Activated CD4-positive, alpha-beta T cell treated with anti-CD3 and anti-CD28 coated beads, Interleukin-2, amount 10 ng/mL, durations not matched to agents 7 days and 5 days (primary cell): Measurements from ENCODE around the gene TENM4. TPM values are rescaled to one million over a fixed set of nuclear protein-coding genes. Genes with fewer than 3 reads are reported as not detected.
A peak's percentile ranks its signal among the peaks of the same experiment; 100 is the strongest.

ENCODE experiments used
- CTCF ChIA-PET: fragments of 350-600 bp; sonication (Branson Sonifier 250); formaldehyde crosslinking; loops from one replicate; lab custom pipeline; 2021; ENCODE audit warnings: antibody characterized with exemption; lab: Charles Lee
- POLR2A ChIA-PET: fragments of 350-600 bp; sonication (Branson Sonifier 250); formaldehyde crosslinking; loops from one replicate; lab custom pipeline; 2021; ENCODE audit warnings: antibody characterized with exemption; lab: Charles Lee
- DNase-seq: peaks from one replicate; pipeline ENCODE4 v3.0.0-alpha.2; 2020
- H3K27ac Mint-ChIP-seq: one replicate; pipeline ENCODE4 v1.8.0; 2021; ENCODE audit warnings: mild to moderate bottlenecking, moderate library complexity, mixed read lengths
- H3K27me3 Mint-ChIP-seq: one replicate; pipeline ENCODE4 v1.8.0; 2021; ENCODE audit warnings: mixed read lengths
- H3K36me3 Mint-ChIP-seq: one replicate; pipeline ENCODE4 v1.8.0; 2021; ENCODE audit warnings: low read depth, mixed read lengths
- H3K4me1 Mint-ChIP-seq: one replicate; pipeline ENCODE4 v1.8.0; 2021; ENCODE audit warnings: mixed read lengths
- H3K4me3 Mint-ChIP-seq: one replicate; pipeline ENCODE4 v1.8.0; 2021; ENCODE audit warnings: mild to moderate bottlenecking, moderate library complexity, mixed read lengths
- H3K9me3 Mint-ChIP-seq: one replicate; pipeline ENCODE4 v1.8.0; 2021; ENCODE audit warnings: mixed read lengths
- total RNA-seq, 2 experiments: library from RNA; stranded (reverse); gene quantifications; one replicate each; pipeline ENCODE4 v1.2.3, GENCODE V29; 2021

TENM4 gene
- total RNA-seq, 2 experiments from 2014 or later = not detected

DNA sequence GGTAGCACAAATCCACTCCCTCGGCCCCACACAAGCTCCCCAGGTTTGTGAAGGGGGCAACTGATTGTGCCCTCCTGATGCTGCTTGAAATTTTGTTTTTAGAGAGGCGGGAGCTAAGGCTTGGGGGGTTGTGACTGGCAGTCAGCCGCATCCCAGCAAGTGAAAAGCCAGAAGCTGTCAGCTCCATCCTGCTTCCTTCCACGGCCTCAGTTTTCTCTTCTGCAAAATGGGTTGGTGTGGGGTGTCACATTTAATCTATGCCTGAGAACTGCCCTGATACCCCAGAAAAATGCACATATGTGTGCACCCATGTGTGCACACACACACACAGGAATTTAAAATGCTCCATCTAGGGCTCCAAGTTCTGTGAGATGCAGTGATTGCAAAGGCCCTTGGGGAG, 358.6 kb downstream of the TENM4 start:
- H3K4me1 Mint-ChIP-seq = no peaks in the 10 kb centered on the region
- DNase-seq = no peak
- H3K4me3 Mint-ChIP-seq = no peak overlapping the region
- H3K27ac Mint-ChIP-seq = no peak overlapping the region
- H3K36me3 Mint-ChIP-seq = no peaks in the 10 kb centered on the region
- no peaks in the 10 kb centered on the region for H3K27me3 Mint-ChIP-seq
- ChIA-PET POLR2A (no interaction called here), CTCF (no interaction called here)
- no peaks in the 10 kb centered on the region for H3K9me3 Mint-ChIP-seq

DNA sequence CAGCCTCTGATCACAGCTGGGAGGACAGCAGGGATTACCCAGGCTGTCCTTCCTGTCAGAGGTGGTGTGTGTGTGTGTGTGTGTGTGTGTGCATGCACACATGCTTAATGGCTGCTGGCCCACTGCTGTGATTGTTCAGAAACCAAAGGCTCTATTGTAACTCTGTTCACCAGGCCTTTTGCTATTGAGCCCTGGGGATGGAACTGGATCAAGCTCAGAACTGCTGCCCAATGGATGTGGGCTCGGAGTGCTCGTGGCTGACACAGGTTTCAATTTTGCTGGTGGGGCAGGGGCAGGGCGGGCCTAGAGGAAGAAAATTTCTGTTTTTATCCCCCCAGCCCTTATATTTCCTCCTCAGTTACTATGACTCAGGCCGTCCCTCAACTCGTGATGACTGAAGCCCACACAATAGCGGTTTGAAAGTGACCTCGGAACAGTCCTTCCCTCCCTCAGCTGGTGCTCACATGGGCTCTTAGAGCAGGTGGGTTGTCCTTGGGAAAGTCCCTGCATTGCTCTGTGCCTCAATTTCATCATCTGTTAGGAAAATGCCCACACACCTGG, 359.3 kb downstream of the TENM4 start:
- Mint-ChIP-seq H3K36me3 (no peaks in the 10 kb centered on the region), H3K27me3 (no peaks in the 10 kb centered on the region), H3K9me3 (no peaks in the 10 kb centered on the region), H3K4me3 (no peak overlapping the region), H3K4me1 (no peaks in the 10 kb centered on the region), H3K27ac (no peak overlapping the region)
- POLR2A ChIA-PET = no interaction called here
- CTCF ChIA-PET = interaction anchor here (1.3 kb wide), 1 partner anchor 10 kb away, joined by 3 read pairs; no protein-coding TSS in a partner anchor
- DNase-seq = no peak

DNA sequence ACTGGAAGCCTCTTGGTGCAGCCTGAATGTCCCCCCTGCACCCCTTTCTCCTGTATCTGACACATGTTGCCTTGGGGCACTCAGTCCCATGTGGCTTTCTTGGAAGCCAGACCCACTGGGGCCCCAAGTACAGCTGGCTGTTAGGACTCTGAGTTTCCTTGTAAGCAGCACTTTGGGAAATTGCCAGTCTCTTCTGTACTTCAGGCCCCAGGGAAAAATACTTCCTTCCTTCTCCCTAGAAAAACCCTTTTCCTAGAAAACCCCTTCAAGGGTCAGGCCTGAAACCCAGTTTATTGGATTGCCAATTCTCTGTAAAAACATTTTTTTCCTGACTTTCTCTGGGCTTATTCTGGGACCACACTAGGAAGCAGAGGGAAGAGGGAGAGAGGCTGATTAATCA, 360.3 kb downstream of the TENM4 start:
- no peaks in the 10 kb centered on the region for H3K4me1 Mint-ChIP-seq
- ChIA-PET CTCF (interaction anchor here (1.3 kb wide), 1 partner anchor 11 kb away, joined by 3 read pairs; no protein-coding TSS in a partner anchor), POLR2A (no interaction called here)
- no peaks in the 10 kb centered on the region for H3K27me3 Mint-ChIP-seq
- no peaks in the 10 kb centered on the region for H3K36me3 Mint-ChIP-seq
- no peaks in the 10 kb centered on the region for H3K9me3 Mint-ChIP-seq
- no peak overlapping the region for H3K4me3 Mint-ChIP-seq
- no peak overlapping the region for H3K27ac Mint-ChIP-seq
- DNase-seq = no peak

DNA sequence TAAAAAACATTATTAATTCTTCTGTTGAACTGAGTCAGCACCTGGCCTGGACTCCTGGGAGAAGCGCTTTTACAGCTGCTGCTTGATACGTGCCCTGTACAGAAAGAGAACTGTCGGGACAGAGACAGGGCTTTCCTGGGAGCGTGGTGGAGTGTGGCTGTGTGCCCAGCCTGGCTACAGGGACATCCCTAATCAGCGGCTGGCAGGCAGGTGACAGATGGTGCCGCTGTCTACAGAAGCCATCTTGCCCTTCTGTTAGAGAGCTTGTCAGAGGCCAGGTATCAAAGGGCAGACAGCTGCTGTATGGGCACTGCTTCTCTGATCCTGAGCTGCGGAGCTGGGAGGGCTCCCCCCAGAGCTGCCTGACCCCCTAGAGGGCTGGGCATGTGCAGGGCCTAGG, 361.8 kb downstream of the TENM4 start:
- Mint-ChIP-seq H3K27me3 (no peaks in the 10 kb centered on the region), H3K9me3 (no peaks in the 10 kb centered on the region), H3K4me3 (no peak overlapping the region), H3K4me1 (no peaks in the 10 kb centered on the region), H3K36me3 (no peaks in the 10 kb centered on the region), H3K27ac (no peak overlapping the region)
- DNase-seq = no peak
- ChIA-PET CTCF (no interaction called here), POLR2A (no interaction called here)

DNA sequence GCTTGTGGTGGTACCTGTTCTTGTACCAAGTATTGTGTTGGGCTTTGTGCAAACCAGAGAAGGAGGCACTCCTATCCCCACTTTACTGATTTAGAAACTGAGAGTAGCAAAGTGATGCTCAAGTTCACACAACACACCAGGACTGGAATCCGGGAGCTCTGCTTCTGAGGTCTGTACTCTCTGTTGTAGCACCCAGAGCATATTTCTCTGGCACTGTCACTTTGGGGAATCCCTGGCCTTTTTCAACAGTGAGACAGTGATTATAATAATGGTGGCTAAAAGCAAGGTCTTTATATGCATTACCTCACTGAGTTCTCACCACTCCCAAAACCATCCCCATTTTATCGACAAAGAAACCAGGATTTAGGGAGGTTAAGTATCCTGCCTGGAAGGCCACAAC, 362.4 kb downstream of the TENM4 start:
- DNase-seq = no peak
- POLR2A ChIA-PET = no interaction called here
- Mint-ChIP-seq H3K9me3 (no peaks in the 10 kb centered on the region), H3K36me3 (no peaks in the 10 kb centered on the region), H3K4me3 (no peak overlapping the region), H3K27me3 (no peaks in the 10 kb centered on the region), H3K27ac (no peak overlapping the region), H3K4me1 (no peaks in the 10 kb centered on the region)
- CTCF ChIA-PET = no interaction called here

DNA sequence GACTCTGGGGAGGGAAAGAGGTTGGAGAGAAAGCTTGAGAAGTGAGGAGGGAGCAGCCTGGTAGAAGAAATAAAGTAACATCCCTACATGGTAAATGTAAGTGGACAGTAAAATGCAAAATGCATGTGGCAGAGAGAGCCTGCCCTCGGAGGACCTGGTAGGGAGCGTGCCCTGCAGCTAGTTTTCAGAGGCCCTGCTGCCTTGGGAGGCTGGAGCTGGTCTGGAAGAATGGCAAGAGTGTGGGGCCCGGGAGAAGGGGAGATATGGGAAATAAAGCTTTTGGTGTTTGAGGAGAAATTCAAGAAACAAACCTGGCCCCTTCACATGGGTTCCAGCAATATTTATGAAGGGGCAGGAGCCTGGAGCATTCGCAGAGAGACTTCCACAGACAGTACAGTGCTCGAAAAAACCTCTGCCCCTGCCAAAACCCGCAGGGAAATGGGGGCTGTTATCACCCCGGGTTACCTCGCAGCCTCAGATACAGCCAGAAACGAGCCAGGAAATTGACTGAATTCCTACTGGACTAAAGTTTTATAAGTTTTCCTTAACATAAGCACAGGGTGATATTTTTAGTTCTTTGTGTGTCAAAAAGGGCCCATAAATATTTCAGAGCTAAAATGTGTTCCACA, 363.0 kb downstream of the TENM4 start:
- no peaks in the 10 kb centered on the region for H3K36me3 Mint-ChIP-seq
- H3K27ac Mint-ChIP-seq = no peak overlapping the region
- H3K27me3 Mint-ChIP-seq = no peaks in the 10 kb centered on the region
- no peak for DNase-seq
- ChIA-PET CTCF (interaction anchor here (0.5 kb wide), 1 partner anchor 24 kb away, joined by 3 read pairs; no protein-coding TSS in a partner anchor), POLR2A (no interaction called here)
- no peak overlapping the region for H3K4me3 Mint-ChIP-seq
- no peaks in the 10 kb centered on the region for H3K9me3 Mint-ChIP-seq
- H3K4me1 Mint-ChIP-seq = no peaks in the 10 kb centered on the region

DNA sequence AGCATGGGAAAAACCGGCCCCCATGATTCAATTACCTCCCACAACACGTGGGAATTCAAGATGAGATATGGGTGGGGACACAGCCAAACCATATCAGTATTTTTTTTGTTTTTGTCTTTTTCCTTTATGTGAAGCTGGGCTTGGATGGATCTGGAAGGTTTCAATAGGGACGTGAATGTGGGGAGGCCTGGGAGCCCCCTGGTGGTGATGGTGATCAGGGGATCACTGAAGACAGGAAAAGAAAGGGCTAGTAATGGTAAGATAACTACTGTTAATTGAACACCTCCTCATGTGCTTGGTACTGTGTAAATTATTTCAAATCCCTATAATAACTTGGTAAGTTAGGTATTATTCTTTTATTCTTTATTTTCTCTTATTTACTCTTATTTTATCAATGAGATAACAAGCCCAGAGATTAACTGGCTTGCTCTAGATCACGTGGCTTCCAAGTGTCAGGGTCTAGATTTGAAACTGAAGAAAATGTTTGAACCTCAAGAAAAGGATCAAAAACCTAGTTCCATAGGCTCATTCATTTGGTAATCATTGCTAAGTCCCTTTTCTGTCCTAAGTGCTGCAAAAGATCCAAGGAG, 364.2 kb downstream of the TENM4 start:
- CTCF ChIA-PET = no interaction called here
- no peaks in the 10 kb centered on the region for H3K27me3 Mint-ChIP-seq
- H3K4me3 Mint-ChIP-seq = no peak overlapping the region
- no peaks in the 10 kb centered on the region for H3K9me3 Mint-ChIP-seq
- peak; percentile 17 for DNase-seq
- POLR2A ChIA-PET = no interaction called here
- no peaks in the 10 kb centered on the region for H3K4me1 Mint-ChIP-seq
- no peaks in the 10 kb centered on the region for H3K36me3 Mint-ChIP-seq
- H3K27ac Mint-ChIP-seq = no peak overlapping the region

DNA sequence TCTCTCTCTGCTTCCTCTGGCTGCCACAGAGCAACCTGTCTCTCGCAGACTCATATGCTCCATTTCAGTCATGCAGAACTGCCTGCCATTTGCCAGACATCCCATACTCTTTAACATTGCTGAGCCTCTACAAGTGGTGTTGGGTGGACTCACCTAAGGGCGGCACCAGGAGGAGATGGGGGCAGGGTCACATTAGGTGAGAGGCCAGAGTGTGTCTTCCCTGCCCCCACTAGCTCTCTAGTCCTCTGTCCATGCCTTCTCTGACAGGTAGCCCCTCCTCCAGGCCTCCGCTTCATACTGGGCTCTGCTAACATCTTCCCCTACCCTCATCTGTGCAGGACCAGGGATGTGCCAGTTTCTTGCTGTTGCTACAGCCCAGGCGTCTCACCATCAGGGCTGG, 366.3 kb downstream of the TENM4 start:
- H3K27ac Mint-ChIP-seq = no peak overlapping the region
- no peaks in the 10 kb centered on the region for H3K4me1 Mint-ChIP-seq
- H3K36me3 Mint-ChIP-seq = no peaks in the 10 kb centered on the region
- ChIA-PET CTCF (no interaction called here), POLR2A (no interaction called here)
- no peak overlapping the region for H3K4me3 Mint-ChIP-seq
- DNase-seq = no peak
- H3K27me3 Mint-ChIP-seq = no peaks in the 10 kb centered on the region
- no peaks in the 10 kb centered on the region for H3K9me3 Mint-ChIP-seq

DNA sequence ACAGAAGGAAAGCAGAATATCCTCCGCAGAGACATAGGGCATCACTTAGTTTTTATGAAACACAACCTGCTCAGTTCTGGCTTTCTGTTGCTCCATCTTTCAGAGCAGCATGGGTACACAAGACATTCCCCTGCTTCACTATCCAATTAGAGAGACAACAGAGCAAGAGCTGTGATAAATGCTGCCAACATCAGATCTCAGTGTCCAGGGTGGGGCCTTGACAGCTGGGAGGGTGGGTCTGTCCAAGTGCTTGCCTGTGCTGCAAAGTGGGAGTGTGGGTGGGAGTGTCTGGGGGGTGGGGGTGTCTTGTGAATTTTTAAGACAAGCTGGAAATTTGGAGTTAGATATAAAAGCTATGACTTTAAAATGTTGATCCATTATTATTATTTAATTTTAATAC, 369.6 kb downstream of the TENM4 start:
- Mint-ChIP-seq H3K27ac (no peak overlapping the region), H3K4me1 (no peaks in the 10 kb centered on the region), H3K9me3 (no peaks in the 10 kb centered on the region), H3K36me3 (no peaks in the 10 kb centered on the region), H3K27me3 (no peaks in the 10 kb centered on the region), H3K4me3 (no peak overlapping the region)
- POLR2A ChIA-PET = no interaction called here
- DNase-seq = no peak
- CTCF ChIA-PET = interaction anchor here (0.8 to 1.0 kb wide), 2 partner anchors 13 to 106 kb away, joined by 3 read pairs; no protein-coding TSS in a partner anchor

DNA sequence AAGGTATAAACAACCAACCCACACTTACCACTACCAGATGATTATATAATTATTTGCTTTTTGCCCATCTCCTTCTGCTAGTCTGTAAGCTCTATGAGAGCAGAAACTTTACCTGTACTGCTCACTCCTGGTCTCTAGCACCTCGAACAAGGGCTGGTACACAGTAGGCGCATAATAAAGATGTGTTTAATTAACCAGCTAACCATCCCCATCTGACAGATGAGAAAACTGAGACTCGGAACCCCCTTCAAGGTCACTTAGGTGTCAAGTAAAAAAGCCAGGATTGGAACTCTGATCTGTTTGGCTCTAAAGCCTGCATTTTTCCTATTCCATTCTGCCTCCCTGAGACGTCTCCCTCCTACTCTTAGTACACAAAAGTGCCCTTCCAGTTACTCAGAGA, 370.3 kb downstream of the TENM4 start:
- Mint-ChIP-seq H3K9me3 (no peaks in the 10 kb centered on the region), H3K4me1 (no peaks in the 10 kb centered on the region), H3K36me3 (no peaks in the 10 kb centered on the region), H3K4me3 (no peak overlapping the region), H3K27me3 (no peaks in the 10 kb centered on the region), H3K27ac (no peak overlapping the region)
- POLR2A ChIA-PET = no interaction called here
- DNase-seq = no peak
- CTCF ChIA-PET = no interaction called here

DNA sequence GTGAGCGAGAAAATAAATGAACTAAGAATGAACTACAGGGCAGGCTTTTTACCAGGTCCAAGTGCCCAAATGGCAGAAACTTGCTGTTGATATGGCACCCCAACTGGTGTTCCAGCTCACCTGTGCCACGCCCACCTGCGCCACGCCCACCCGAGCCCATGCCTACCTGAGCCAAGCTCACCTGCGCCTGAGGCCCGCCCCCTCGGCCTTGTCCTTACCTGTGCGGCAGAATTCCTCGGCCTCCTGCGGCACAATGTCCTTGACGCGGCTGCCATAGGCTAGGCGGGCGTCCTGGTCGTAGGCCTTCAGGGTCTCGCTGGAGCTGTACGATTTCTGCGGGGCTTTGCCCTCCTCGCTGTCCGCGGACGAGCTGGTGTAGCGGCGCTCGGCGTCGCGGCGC, 371.3 kb downstream of the TENM4 start:
- Mint-ChIP-seq H3K36me3 (no peaks in the 10 kb centered on the region), H3K4me3 (no peak overlapping the region), H3K27me3 (no peaks in the 10 kb centered on the region), H3K9me3 (no peaks in the 10 kb centered on the region), H3K4me1 (no peaks in the 10 kb centered on the region), H3K27ac (no peak overlapping the region)
- POLR2A ChIA-PET = no interaction called here
- no peak for DNase-seq
- CTCF ChIA-PET = no interaction called here

DNA sequence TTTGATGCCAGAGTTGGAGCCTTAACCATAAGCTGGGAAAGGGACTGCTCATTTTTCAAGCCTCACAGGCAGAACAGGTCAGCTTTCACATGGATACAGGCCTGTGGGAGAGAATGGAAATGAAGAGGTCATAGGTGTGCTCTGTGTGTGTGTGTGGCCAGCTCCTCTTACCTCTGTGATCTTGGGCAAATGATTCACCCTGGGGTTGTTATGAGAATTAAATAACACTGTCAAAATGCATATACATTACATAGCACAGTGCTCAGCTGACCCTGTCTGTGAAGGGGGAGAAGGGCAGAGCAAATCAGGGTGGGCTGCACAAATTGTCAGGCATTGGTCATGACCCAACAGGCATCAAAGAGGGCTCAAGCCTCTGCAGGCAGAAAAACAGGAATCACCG, 372.5 kb downstream of the TENM4 start:
- ChIA-PET CTCF (interaction anchor here (0.7 kb wide), 1 partner anchor 32 kb away, joined by 3 read pairs; no protein-coding TSS in a partner anchor), POLR2A (no interaction called here)
- Mint-ChIP-seq H3K27me3 (no peaks in the 10 kb centered on the region), H3K27ac (no peak overlapping the region), H3K4me3 (no peak overlapping the region), H3K9me3 (no peaks in the 10 kb centered on the region), H3K36me3 (no peaks in the 10 kb centered on the region), H3K4me1 (no peaks in the 10 kb centered on the region)
- DNase-seq = no peak

DNA sequence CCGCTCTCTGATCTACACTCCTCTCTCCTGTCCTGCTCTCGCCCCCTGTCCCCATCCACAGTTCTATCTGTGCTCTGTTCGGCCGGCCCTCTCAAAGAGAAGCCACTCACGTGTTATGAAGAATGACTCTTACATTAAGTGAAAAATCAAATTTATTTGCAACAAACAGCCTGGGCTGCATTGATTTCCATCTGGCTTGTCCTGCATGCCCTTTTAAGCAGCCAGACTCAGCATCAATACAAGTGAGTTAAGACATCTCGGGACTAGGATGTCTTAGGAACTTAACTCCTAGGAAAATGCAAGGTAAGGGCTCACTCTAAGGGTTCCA, 373.5 kb downstream of the TENM4 start:
- no peaks in the 10 kb centered on the region for H3K27me3 Mint-ChIP-seq
- no peak overlapping the region for H3K27ac Mint-ChIP-seq
- H3K36me3 Mint-ChIP-seq = no peaks in the 10 kb centered on the region
- no peak for DNase-seq
- H3K9me3 Mint-ChIP-seq = no peaks in the 10 kb centered on the region
- H3K4me3 Mint-ChIP-seq = no peak overlapping the region
- no peaks in the 10 kb centered on the region for H3K4me1 Mint-ChIP-seq
- ChIA-PET POLR2A (no interaction called here), CTCF (interaction anchor here (0.6 to 1.2 kb wide), 2 partner anchors 33 to 284 kb away, joined by 3 read pairs; no protein-coding TSS in a partner anchor)
